Colonic mucosa (tissue), 4 donors: Measurements from ENCODE around the gene SLC6A6. TPM values are rescaled to one million over a fixed set of nuclear protein-coding genes. Genes with fewer than 3 reads are reported as not detected.
A peak's percentile ranks its signal among the peaks of the same experiment; 100 is the strongest.

Source experiments
- DNase-seq: peaks from one replicate; pipeline ENCODE4 v3.0.0-alpha.2; 2020
- H3K27ac ChIP-seq: fragments of 200-600 bp; one replicate; pipeline ENCODE4 v1.8.0; 2021
- H3K27me3 ChIP-seq: fragments of 200-600 bp; one replicate; pipeline ENCODE4 v1.8.0; 2021
- H3K36me3 ChIP-seq: fragments of 200-600 bp; one replicate; pipeline ENCODE4 v1.8.0; 2021
- H3K4me1 ChIP-seq: fragments of 200-600 bp; one replicate; pipeline ENCODE4 v1.8.0; 2021; ENCODE audit warnings: mild to moderate bottlenecking
- H3K4me3 ChIP-seq: fragments of 200-600 bp; one replicate; pipeline ENCODE4 v1.8.0; 2021
- H3K9ac ChIP-seq, 2 donors: one replicate each; pipeline ENCODE4 v1.7.0; 2013; ENCODE audit warnings: control low read depth in 2 of 2, low read depth in 2 of 2, low read length in 2 of 2
- H3K9me3 ChIP-seq: fragments of 200-600 bp; one replicate; pipeline ENCODE4 v1.8.0; 2021
- CTCF ChIP-seq: fragments of 200-600 bp; IDR thresholded peaks from one replicate; pipeline ENCODE4 v1.8.0; 2022; ENCODE audit warnings: antibody characterized with exemption, mild to moderate bottlenecking
- intact Hi-C: fragments of 100-400 bp; cut with DNase I; formaldehyde crosslinking; loops from one replicate; pipeline ENCODE4 v1.14.1; 2022
- total RNA-seq, 2 donors: library from RNA; stranded (reverse); fragmentation: NEBNext Ultra II Directional in 1 of 2; extraction: Animal tissue kit (Norgen Biotek cat#: 25700) in 1 of 2; gene quantifications; one replicate each; pipeline ENCODE4 v1.2.1, GENCODE V29; 2021
- donor health status: healthy.
- donor health status: DM: no; HTN: no; CAD: no.
- donor health status: DM: no; HTN: no; CAD: no.

Gene SLC6A6
- total RNA-seq, 2 donors from 2014 or later: 7.2 to 13.0 TPM

GRCh38 chr3:14471690-14472089 is 69.3 kb downstream of the SLC6A6 start:
- H3K27me3 ChIP-seq: no peaks in the 10 kb centered on the region
- H3K4me1 ChIP-seq: no peaks in the 10 kb centered on the region
- H3K36me3 ChIP-seq: no peaks in the 10 kb centered on the region
- no peak for TF ChIP-seq CTCF
- no peak overlapping the region for H3K27ac ChIP-seq
- H3K4me3 ChIP-seq: no peak overlapping the region
- no peak overlapping the region for H3K9ac ChIP-seq
- intact Hi-C loops: loop anchor here (5.0 kb wide), 1 partner anchor 574 kb away; no protein-coding TSS in a partner anchor
- DNase-seq: no peak
- H3K9me3 ChIP-seq: no peaks in the 10 kb centered on the region

GRCh38 chr3:14472471-14473351 is 70.3 kb downstream of the SLC6A6 start:
- Histone ChIP-seq H3K4me3 (no peak overlapping the region), H3K27me3 (no peaks in the 10 kb centered on the region), H3K9me3 (no peaks in the 10 kb centered on the region), H3K4me1 (no peaks in the 10 kb centered on the region), H3K36me3 (no peaks in the 10 kb centered on the region), H3K9ac (no peak overlapping the region), H3K27ac (no peak overlapping the region)
- peak; percentile 29 for DNase-seq
- intact Hi-C loops: loop anchor here (5.0 kb wide), 1 partner anchor 575 kb away; no protein-coding TSS in a partner anchor
- no peak for TF ChIP-seq CTCF

GRCh38 chr3:14473411-14473891 is 71.0 kb downstream of the SLC6A6 start:
- H3K9ac ChIP-seq: no peak overlapping the region
- no peak for TF ChIP-seq CTCF

GRCh38 chr3:14474363-14475081 is 72.1 kb downstream of the SLC6A6 start:
- H3K27me3 ChIP-seq: no peaks in the 10 kb centered on the region
- H3K9ac ChIP-seq: no peak overlapping the region
- TF ChIP-seq CTCF: no peak
- no peaks in the 10 kb centered on the region for H3K9me3 ChIP-seq
- no peak overlapping the region for H3K27ac ChIP-seq
- no peak overlapping the region for H3K4me3 ChIP-seq
- no peak for DNase-seq
- no peaks in the 10 kb centered on the region for H3K36me3 ChIP-seq
- intact Hi-C loops: loop anchor here (5.0 kb wide), 1 partner anchor 577 kb away; no protein-coding TSS in a partner anchor
- no peaks in the 10 kb centered on the region for H3K4me1 ChIP-seq

More at GRCh38 chr3:14473411-14473891, 71.0 kb downstream of the SLC6A6 start:
- H3K9me3 ChIP-seq: no peaks in the 10 kb centered on the region
- no peak overlapping the region for H3K27ac ChIP-seq
- H3K27me3 ChIP-seq: no peaks in the 10 kb centered on the region
- H3K36me3 ChIP-seq: no peaks in the 10 kb centered on the region
- intact Hi-C loops: loop anchor here (5.0 kb wide), 1 partner anchor 576 kb away; no protein-coding TSS in a partner anchor
- peak; percentile 35 for DNase-seq
- no peak overlapping the region for H3K4me3 ChIP-seq
- H3K4me1 ChIP-seq: no peaks in the 10 kb centered on the region

- no peak for DNase-seq
- Histone ChIP-seq H3K27ac (no peak overlapping the region), H3K36me3 (no peaks in the 10 kb centered on the region), H3K27me3 (no peaks in the 10 kb centered on the region), H3K4me3 (no peak overlapping the region), H3K9me3 (no peaks in the 10 kb centered on the region), H3K4me1 (no peaks in the 10 kb centered on the region), H3K9ac (no peak overlapping the region)
- no peak for TF ChIP-seq CTCF
- intact Hi-C loops: no loop called here
Observed at GRCh38 chr3:14475621-14476020, 73.2 kb downstream of the SLC6A6 start.
